Activated B cell treated with CpG ODN at 0.5 μM for 24 hours (primary cell): ENCODE measurements around the gene APP. TPM values are rescaled to one million over a fixed set of nuclear protein-coding genes. Genes with fewer than 3 reads are reported as not detected.

Source experiments
- ATAC-seq: fragments of 200-7000 bp; cut with Tn5 transposase; one replicate; pipeline ENCODE4 v1.10.0; 2021; ENCODE audit warnings: low read depth, mild to moderate bottlenecking, moderate library complexity
- CTCF ChIA-PET: fragments of 350-600 bp; sonication (Branson Sonifier 250); formaldehyde crosslinking; loops from one replicate; lab custom pipeline; 2021; ENCODE audit warnings: antibody characterized with exemption; lab: Charles Lee
- POLR2A ChIA-PET: fragments of 350-600 bp; sonication (Branson Sonifier 250); formaldehyde crosslinking; loops from one replicate; lab custom pipeline; 2021; ENCODE audit warnings: antibody characterized with exemption; lab: Charles Lee
- DNase-seq: peaks from one replicate; pipeline ENCODE4 v3.0.0; 2022
- H3K27ac Mint-ChIP-seq: one replicate; pipeline ENCODE4 v1.8.0; 2020; ENCODE audit warnings: mixed read lengths
- H3K27me3 Mint-ChIP-seq: one replicate; pipeline ENCODE4 v1.8.0; 2021; ENCODE audit warnings: mixed read lengths
- H3K36me3 Mint-ChIP-seq: one replicate; pipeline ENCODE4 v1.8.0; 2021; ENCODE audit warnings: low read depth, mixed read lengths
- H3K4me1 Mint-ChIP-seq: one replicate; pipeline ENCODE4 v1.8.0; 2021; ENCODE audit warnings: mixed read lengths
- H3K4me3 Mint-ChIP-seq: one replicate; pipeline ENCODE4 v1.8.0; 2020; ENCODE audit warnings: mild to moderate bottlenecking, mixed read lengths
- H3K9me3 Mint-ChIP-seq: one replicate; pipeline ENCODE4 v1.8.0; 2020; ENCODE audit warnings: mixed read lengths
- intact Hi-C: fragments of 100-400 bp; cut with micrococcal nuclease; formaldehyde crosslinking; loops from one replicate; pipeline ENCODE4 v1.15.1; 2024
- total RNA-seq: library from RNA; stranded (reverse); gene quantifications from 2 replicates; pipeline ENCODE4 v1.2.3, GENCODE V29; 2022
- TF ChIP-seq, protein P1 (sequence below): fragments of 200-600 bp; IDR thresholded peaks from one replicate; pipeline ENCODE4 v1.8.0; 2022; ENCODE audit warnings: antibody characterized with exemption, mild to moderate bottlenecking

Gene APP
- total RNA-seq, 1 donor from 2014 or later = 32.1 TPM

DNA sequence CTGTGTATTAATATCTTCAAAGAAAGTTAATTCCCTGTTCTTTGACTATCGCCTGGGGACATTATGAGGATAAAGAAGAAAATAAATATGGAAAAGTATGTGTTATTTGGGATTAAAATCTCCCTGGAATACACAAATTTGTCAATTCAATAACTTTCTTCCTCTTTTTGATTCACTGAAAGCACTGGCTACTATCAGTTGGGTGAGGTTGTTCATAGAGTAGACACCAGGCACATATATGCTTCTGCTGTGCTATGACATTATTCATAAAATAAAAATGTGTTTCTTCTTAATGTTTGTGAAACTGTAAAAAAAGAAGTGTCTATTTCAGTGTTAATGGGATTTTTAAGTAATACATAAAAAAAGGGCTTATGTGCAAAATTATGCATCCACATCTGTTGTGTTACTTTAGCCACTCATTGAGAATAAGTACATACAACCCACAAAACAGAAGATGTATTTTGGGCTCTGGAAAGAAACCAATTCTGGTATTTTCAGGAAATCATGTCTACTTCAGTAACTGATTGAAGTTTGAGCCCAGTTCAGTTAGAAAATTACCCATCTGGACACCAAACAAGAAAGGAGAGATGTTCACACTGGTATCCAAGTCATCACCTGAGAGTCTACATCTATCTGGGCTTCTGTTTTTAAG is 266.4 kb downstream of the APP start:
- no peak for DNase-seq
- peak overlapping the region; percentile 16 for H3K4me3 Mint-ChIP-seq

DNA sequence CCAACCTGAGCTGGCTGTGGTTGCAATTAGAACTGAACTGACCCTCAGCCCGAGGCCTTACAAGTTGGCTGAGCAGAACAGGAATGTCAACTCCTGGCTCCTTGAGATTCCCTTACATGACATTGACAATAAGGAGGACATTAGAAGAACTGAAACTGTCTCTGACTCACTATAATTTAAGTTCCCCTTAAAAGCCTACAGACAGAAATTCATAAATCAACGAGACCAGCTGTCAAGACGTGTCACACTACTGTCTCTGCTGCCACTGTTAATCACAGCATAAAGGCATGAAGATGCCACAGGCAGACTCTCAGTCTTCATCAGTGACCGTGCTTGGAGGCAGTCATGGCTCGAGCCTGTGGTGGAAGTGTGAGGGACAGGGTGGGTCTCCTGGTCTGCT is 267.0 kb downstream of the APP start:
- Mint-ChIP-seq H3K27ac (peak overlapping the region; percentile 13), H3K4me3 (peak overlapping the region; percentile 16), H3K4me1 (peaks cover 12% of the 10 kb centered on the region), H3K27me3 (no peaks in the 10 kb centered on the region), H3K36me3 (no peaks in the 10 kb centered on the region), H3K9me3 (no peaks in the 10 kb centered on the region)
- DNase-seq (no peak), ATAC-seq (peak; percentile 97)
- TF ChIP-seq, protein P1, sequence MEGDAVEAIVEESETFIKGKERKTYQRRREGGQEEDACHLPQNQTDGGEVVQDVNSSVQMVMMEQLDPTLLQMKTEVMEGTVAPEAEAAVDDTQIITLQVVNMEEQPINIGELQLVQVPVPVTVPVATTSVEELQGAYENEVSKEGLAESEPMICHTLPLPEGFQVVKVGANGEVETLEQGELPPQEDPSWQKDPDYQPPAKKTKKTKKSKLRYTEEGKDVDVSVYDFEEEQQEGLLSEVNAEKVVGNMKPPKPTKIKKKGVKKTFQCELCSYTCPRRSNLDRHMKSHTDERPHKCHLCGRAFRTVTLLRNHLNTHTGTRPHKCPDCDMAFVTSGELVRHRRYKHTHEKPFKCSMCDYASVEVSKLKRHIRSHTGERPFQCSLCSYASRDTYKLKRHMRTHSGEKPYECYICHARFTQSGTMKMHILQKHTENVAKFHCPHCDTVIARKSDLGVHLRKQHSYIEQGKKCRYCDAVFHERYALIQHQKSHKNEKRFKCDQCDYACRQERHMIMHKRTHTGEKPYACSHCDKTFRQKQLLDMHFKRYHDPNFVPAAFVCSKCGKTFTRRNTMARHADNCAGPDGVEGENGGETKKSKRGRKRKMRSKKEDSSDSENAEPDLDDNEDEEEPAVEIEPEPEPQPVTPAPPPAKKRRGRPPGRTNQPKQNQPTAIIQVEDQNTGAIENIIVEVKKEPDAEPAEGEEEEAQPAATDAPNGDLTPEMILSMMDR = no peak
- CTCF ChIA-PET = interaction anchor here (1.2 kb wide), 1 partner anchor 221 kb away, joined by 4 read pairs; no protein-coding TSS in a partner anchor
- intact Hi-C loops = loop anchor here (2.0 to 5.0 kb wide), 3 partner anchors 64 to 167 kb away; no protein-coding TSS in a partner anchor
- POLR2A ChIA-PET = interaction anchor here (0.6 to 1.0 kb wide), 3 partner anchors 64 to 423 kb away, joined by 3 to 8 read pairs (median 4); no protein-coding TSS in a partner anchor

More for the DNA sequence above, 266.4 kb downstream of the APP start:
- Mint-ChIP-seq H3K27me3 (no peaks in the 10 kb centered on the region), H3K9me3 (no peaks in the 10 kb centered on the region), H3K36me3 (no peaks in the 10 kb centered on the region), H3K4me1 (peaks cover 12% of the 10 kb centered on the region), H3K27ac (peak overlapping the region; percentile 13)
- intact Hi-C loops = loop anchor here (2.0 to 5.0 kb wide), 2 partner anchors 63 to 167 kb away; no protein-coding TSS in a partner anchor
- TF ChIP-seq, protein P1 = no peak
- CTCF ChIA-PET = interaction anchor here (1.2 kb wide), 1 partner anchor 221 kb away, joined by 4 read pairs; no protein-coding TSS in a partner anchor
- peak; percentile 10 for ATAC-seq
- POLR2A ChIA-PET = interaction anchor here (0.6 to 1.0 kb wide), 2 partner anchors 64 to 423 kb away, joined by 3 to 8 read pairs; no protein-coding TSS in a partner anchor

GRCh38 chr21:25901330-25901979 is 269.1 kb downstream of the APP start:
- CTCF ChIA-PET = interaction anchor here (0.6 to 1.6 kb wide), 2 partner anchors 40 to 269 kb away, joined by 3 to 6 read pairs; partner anchors contain the start of gene APP
- TF ChIP-seq, protein P1 = no peak
- no peak overlapping the region for H3K4me3 Mint-ChIP-seq
- no peak overlapping the region for H3K27ac Mint-ChIP-seq
- no peaks in the 10 kb centered on the region for H3K27me3 Mint-ChIP-seq
- no peaks in the 10 kb centered on the region for H3K36me3 Mint-ChIP-seq
- peaks cover 12% of the 10 kb centered on the region for H3K4me1 Mint-ChIP-seq
- DNase-seq = no peak
- no peak for ATAC-seq
- no peaks in the 10 kb centered on the region for H3K9me3 Mint-ChIP-seq
- POLR2A ChIA-PET = interaction anchor here (0.9 to 1.3 kb wide), 2 partner anchors 65 to 66 kb away, joined by 3 to 4 read pairs; no protein-coding TSS in a partner anchor
- intact Hi-C loops = loop anchor here (5.0 kb wide), 1 partner anchor 66 kb away; no protein-coding TSS in a partner anchor

DNA sequence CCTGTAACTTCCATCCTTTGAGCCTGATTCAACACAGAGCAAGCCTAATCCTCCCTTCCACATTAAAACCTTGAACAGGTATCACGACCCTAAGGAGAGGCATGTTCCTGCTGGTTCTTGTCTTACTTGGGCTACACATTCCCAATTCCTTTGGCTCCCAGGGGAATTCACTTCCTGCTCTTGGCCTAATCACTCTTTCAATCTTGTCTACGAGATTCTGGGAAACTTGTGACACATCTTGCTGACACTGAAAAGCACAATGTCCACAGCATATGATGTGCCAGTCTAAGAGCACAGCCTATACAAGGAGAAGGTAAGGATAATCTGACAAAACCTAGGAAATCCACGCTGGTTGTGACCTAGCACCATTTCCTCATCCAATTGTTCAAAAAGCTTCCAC is 271.9 kb downstream of the APP start:
- DNase-seq = no peak
- peaks cover 8% of the 10 kb centered on the region for H3K4me1 Mint-ChIP-seq
- no peak overlapping the region for H3K27ac Mint-ChIP-seq
- intact Hi-C loops = no loop called here
- H3K9me3 Mint-ChIP-seq = no peaks in the 10 kb centered on the region
- H3K36me3 Mint-ChIP-seq = no peaks in the 10 kb centered on the region
- ChIA-PET CTCF (no interaction called here), POLR2A (no interaction called here)
- H3K4me3 Mint-ChIP-seq = no peak overlapping the region
- ATAC-seq = no peak
- TF ChIP-seq, protein P1 = no peak
- no peaks in the 10 kb centered on the region for H3K27me3 Mint-ChIP-seq

DNA sequence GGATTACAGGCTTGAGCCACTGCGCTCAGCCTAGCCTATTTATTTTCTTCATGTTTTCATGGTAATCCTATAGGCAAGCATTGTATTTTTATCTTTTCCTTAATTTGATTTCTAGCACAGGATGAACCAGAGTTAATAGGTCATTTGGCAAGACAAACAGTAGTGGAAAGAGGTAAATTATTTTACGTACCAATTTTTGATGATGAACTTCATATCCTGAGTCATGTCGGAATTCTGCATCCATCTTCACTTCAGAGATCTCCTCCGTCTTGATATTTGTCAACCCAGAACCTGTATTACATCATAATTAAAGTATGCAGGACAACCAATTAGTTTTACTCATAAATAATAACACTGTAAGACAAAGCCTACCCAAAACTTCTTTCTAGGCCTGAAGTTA is 273.2 kb downstream of the APP start:
- H3K27ac Mint-ChIP-seq = no peak overlapping the region
- DNase-seq (no peak), ATAC-seq (no peak)
- H3K4me3 Mint-ChIP-seq = no peak overlapping the region
- ChIA-PET CTCF (interaction anchor here (2.5 kb wide), 1 partner anchor 273 kb away, joined by 21 read pairs; the partner anchor contains the start of gene APP), POLR2A (no interaction called here)
- H3K27me3 Mint-ChIP-seq = no peaks in the 10 kb centered on the region
- no peaks in the 10 kb centered on the region for H3K36me3 Mint-ChIP-seq
- H3K4me1 Mint-ChIP-seq = peaks cover 3% of the 10 kb centered on the region
- no peaks in the 10 kb centered on the region for H3K9me3 Mint-ChIP-seq
- intact Hi-C loops = no loop called here
- TF ChIP-seq, protein P1 = no peak
